ENCODE results near the gene ROBO1. TPM values are rescaled to one million over a fixed set of nuclear protein-coding genes. Genes with fewer than 3 reads are reported as not detected.

Gene ROBO1
- total RNA-seq, 1 donor from 2014 or later = 71.7 TPM

DNA sequence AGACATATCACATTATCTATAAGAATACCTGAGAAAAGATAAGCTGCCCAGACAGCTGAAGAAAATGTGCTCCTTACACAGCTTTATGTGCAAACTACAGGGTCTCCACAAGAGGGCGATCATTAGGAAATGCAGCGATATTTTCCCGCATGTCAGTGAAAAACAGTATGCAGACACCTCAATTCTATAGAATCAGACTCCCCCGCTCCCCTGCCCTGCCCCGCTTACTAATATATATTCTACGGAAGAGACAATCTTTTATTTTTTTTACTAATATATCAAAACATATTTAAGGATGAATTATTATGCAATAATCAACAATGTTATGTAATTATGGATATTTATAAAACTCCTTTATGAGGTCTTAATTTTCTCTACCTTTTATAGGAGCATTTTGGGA lies 681.3 kb downstream of the ROBO1 start:
- Histone ChIP-seq H4K20me1 (ENCODE audit: insufficient read depth, low read length) (no peaks in the 10 kb centered on the region), H3K27me3 (ENCODE audit: insufficient read depth, low read length) (no peaks in the 10 kb centered on the region), H3K9ac (ENCODE audit: low read length) (no peak overlapping the region), H2AFZ (ENCODE audit: low read depth, low read length) (no peak overlapping the region), H3K27ac (ENCODE audit: low read depth, low read length) (no peak overlapping the region), H3K4me1 (ENCODE audit: insufficient read depth, low read length) (no peaks in the 10 kb centered on the region), H3K9me3 (ENCODE audit: insufficient read depth, low read depth, low read length) (no peaks in the 10 kb centered on the region), H3K36me3 (ENCODE audit: insufficient read depth, low read length) (no peaks in the 10 kb centered on the region), H3K79me2 (ENCODE audit: insufficient read depth, low read length) (no peaks in the 10 kb centered on the region), H3K4me3 (ENCODE audit: insufficient read depth, low read depth, low read length) (no peak overlapping the region), H3K4me2 (ENCODE audit: low read length) (no peak overlapping the region)
- TF ChIP-seq, protein P1, sequence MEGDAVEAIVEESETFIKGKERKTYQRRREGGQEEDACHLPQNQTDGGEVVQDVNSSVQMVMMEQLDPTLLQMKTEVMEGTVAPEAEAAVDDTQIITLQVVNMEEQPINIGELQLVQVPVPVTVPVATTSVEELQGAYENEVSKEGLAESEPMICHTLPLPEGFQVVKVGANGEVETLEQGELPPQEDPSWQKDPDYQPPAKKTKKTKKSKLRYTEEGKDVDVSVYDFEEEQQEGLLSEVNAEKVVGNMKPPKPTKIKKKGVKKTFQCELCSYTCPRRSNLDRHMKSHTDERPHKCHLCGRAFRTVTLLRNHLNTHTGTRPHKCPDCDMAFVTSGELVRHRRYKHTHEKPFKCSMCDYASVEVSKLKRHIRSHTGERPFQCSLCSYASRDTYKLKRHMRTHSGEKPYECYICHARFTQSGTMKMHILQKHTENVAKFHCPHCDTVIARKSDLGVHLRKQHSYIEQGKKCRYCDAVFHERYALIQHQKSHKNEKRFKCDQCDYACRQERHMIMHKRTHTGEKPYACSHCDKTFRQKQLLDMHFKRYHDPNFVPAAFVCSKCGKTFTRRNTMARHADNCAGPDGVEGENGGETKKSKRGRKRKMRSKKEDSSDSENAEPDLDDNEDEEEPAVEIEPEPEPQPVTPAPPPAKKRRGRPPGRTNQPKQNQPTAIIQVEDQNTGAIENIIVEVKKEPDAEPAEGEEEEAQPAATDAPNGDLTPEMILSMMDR (IDR thresholded peaks at IDR 0.05; ENCODE audit: insufficient read depth, low read depth, low read length) = peak; percentile 81
- TF ChIP-seq EZH2 (IDR thresholded peaks at IDR 0.05; ENCODE audit: insufficient read depth, low read length) = no peak
- Mint-ChIP-seq H3K27ac (ENCODE audit: unreplicated experiment) (no peak overlapping the region), H3K4me1 (ENCODE audit: low read depth, unreplicated experiment) (peaks cover 3% of the 10 kb centered on the region), H3K27me3 (ENCODE audit: low read depth, unreplicated experiment) (no peaks in the 10 kb centered on the region), H3K4me3 (ENCODE audit: unreplicated experiment) (no peak overlapping the region), H3K9me3 (ENCODE audit: unreplicated experiment) (no peaks in the 10 kb centered on the region), H3K36me3 (ENCODE audit: low read depth, unreplicated experiment) (no peaks in the 10 kb centered on the region)
- FAIRE-seq (no peak), DNase-seq (ENCODE audit: low read depth) (peak; percentile 25)

DNA sequence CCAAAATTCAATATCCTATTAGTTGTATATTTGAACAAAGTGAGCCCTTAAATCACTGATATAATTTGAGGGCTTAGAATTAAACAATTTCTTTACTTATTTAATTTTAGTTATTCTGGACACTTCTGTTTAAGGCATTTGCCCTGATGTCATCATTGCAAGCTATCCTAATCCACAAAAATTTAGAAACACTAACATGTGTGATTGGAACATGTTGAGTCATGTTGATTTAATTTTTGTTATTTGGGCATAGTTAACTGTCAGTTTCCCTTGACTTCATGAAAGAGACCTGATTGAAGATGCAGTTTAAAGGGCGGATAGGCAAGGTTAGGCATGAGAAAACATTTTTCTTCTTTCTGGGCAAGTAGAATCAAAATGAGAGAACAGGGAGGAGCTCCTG lies 682.6 kb downstream of the ROBO1 start:
- Histone ChIP-seq H4K20me1 (ENCODE audit: insufficient read depth, low read length) (no peaks in the 10 kb centered on the region), H3K9me3 (ENCODE audit: insufficient read depth, low read depth, low read length) (no peaks in the 10 kb centered on the region), H3K9ac (ENCODE audit: low read length) (no peak overlapping the region), H3K4me3 (ENCODE audit: insufficient read depth, low read depth, low read length) (no peak overlapping the region), H3K4me1 (ENCODE audit: insufficient read depth, low read length) (no peaks in the 10 kb centered on the region), H3K27ac (ENCODE audit: low read depth, low read length) (no peak overlapping the region), H3K79me2 (ENCODE audit: insufficient read depth, low read length) (no peaks in the 10 kb centered on the region), H2AFZ (ENCODE audit: low read depth, low read length) (peak overlapping the region; percentile 55), H3K36me3 (ENCODE audit: insufficient read depth, low read length) (no peaks in the 10 kb centered on the region), H3K27me3 (ENCODE audit: insufficient read depth, low read length) (no peaks in the 10 kb centered on the region), H3K4me2 (ENCODE audit: low read length) (no peak overlapping the region)
- DNase-seq (ENCODE audit: low read depth) = peak; percentile 39
- Mint-ChIP-seq H3K9me3 (ENCODE audit: unreplicated experiment) (no peaks in the 10 kb centered on the region), H3K4me3 (ENCODE audit: unreplicated experiment) (no peak overlapping the region), H3K27ac (ENCODE audit: unreplicated experiment) (no peak overlapping the region), H3K27me3 (ENCODE audit: low read depth, unreplicated experiment) (no peaks in the 10 kb centered on the region), H3K36me3 (ENCODE audit: low read depth, unreplicated experiment) (no peaks in the 10 kb centered on the region), H3K4me1 (ENCODE audit: low read depth, unreplicated experiment) (peaks cover 3% of the 10 kb centered on the region)
- FAIRE-seq = no peak
- TF ChIP-seq, protein P1 (IDR thresholded peaks at IDR 0.05; ENCODE audit: insufficient read depth, low read depth, low read length) = no peak
- no peak for TF ChIP-seq EZH2 (IDR thresholded peaks at IDR 0.05; ENCODE audit: insufficient read depth, low read length)

DNA sequence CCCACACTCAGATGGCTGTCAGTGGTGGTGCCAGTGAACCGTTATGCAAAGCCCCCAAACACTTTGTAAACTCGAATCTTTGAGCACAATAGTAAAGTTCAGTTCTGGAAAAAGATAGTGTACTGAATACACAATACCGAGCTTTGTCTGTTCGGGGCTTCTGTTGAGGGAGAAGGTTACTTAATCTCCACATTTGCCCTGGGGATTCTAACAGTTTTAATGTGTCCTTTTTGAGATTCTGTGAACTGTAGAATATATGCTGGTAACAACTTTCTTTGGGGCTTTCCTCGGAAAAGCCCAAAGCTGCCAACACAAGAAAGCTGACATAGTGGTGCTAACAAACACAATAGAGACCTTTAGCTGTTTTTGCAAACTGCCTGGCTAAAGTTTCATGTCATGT lies 686.5 kb downstream of the ROBO1 start:
- Histone ChIP-seq H3K27ac (ENCODE audit: low read depth, low read length) (no peak overlapping the region), H3K27me3 (ENCODE audit: insufficient read depth, low read length) (no peaks in the 10 kb centered on the region), H3K36me3 (ENCODE audit: insufficient read depth, low read length) (no peaks in the 10 kb centered on the region), H4K20me1 (ENCODE audit: insufficient read depth, low read length) (no peaks in the 10 kb centered on the region), H3K9ac (ENCODE audit: low read length) (no peak overlapping the region), H3K4me3 (ENCODE audit: insufficient read depth, low read depth, low read length) (no peak overlapping the region), H3K79me2 (ENCODE audit: insufficient read depth, low read length) (no peaks in the 10 kb centered on the region), H2AFZ (ENCODE audit: low read depth, low read length) (no peak overlapping the region), H3K9me3 (ENCODE audit: insufficient read depth, low read depth, low read length) (no peaks in the 10 kb centered on the region), H3K4me1 (ENCODE audit: insufficient read depth, low read length) (no peaks in the 10 kb centered on the region), H3K4me2 (ENCODE audit: low read length) (no peak overlapping the region)
- H3K4me3 Mint-ChIP-seq (ENCODE audit: unreplicated experiment) = no peak overlapping the region
- H3K4me1 Mint-ChIP-seq (ENCODE audit: low read depth, unreplicated experiment) = peaks cover 3% of the 10 kb centered on the region
- no peaks in the 10 kb centered on the region for H3K9me3 Mint-ChIP-seq (ENCODE audit: unreplicated experiment)
- H3K27me3 Mint-ChIP-seq (ENCODE audit: low read depth, unreplicated experiment) = no peaks in the 10 kb centered on the region
- TF ChIP-seq EZH2 (IDR thresholded peaks at IDR 0.05; ENCODE audit: insufficient read depth, low read length) = no peak
- TF ChIP-seq, protein P1 (IDR thresholded peaks at IDR 0.05; ENCODE audit: insufficient read depth, low read depth, low read length) = no peak
- no peaks in the 10 kb centered on the region for H3K36me3 Mint-ChIP-seq (ENCODE audit: low read depth, unreplicated experiment)
- DNase-seq (ENCODE audit: low read depth) (no peak), FAIRE-seq (no peak)
- H3K27ac Mint-ChIP-seq (ENCODE audit: unreplicated experiment) = no peak overlapping the region
